Limb (tissue), 2 donors: Measurements from ENCODE around the gene GPR89A.
"Not testable (repeated sequence)": the region's sequence is repeated elsewhere in the genome, so short reads cannot be mapped to it uniquely, and the experiment has no call there.

ENCODE experiments used
- DNase-seq, 2 donors: peaks; one replicate each; pipeline ENCODE4 v3.0.0-alpha.2; 2016; ENCODE audit errors: extremely low spot score in 2 of 2

GPR89A gene

GRCh38 chr1:145717833-145718232 lies 110.0 kb downstream of the GPR89A start:
- no peak for DNase-seq

DNA sequence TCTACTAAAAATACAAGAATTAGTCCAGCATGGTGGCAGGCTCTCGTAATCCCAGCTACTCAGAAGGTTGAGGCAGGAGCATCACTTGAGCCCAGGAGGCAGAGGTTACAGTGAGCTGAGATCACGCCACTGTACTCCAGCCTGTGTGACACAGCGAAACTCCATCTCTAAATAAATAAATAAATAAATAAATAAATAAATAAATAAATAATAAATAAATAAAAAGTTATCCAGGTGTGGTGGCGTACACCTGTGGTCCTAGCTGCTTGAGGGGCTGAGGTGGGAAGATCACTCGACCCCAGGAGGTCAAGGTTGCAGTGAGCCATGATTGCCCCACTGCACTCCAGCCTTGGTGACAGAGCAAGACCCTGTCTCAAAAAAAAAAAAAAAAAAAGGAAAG lies 110.7 kb downstream of the GPR89A start:
- not testable (repeated sequence) for DNase-seq

GRCh38 chr1:145719230-145720079 lies 111.7 kb downstream of the GPR89A start, which contains the start of gene CD160:
Gene CD160, plus strand, starts transcription at chr1:145719499. Its CDS starts 8,829 bp downstream, at chr1:145728328.
- no peak for DNase-seq
